ENCODE data around the gene PRDM16. TPM values are rescaled to one million over a fixed set of nuclear protein-coding genes. Genes with fewer than 3 reads are reported as not detected.

Gene PRDM16
- total and polyA plus RNA-seq, 2 experiments from 2014 or later = 0.14 to 0.16 TPM

GRCh38 chr1:3382326-3383057, 313.5 kb downstream of the PRDM16 start (continued):
- TF ChIP-seq ZNF462 (CRISPR knock-in tag; IDR thresholded peaks at IDR 0.05) = no peak
- TF ChIP-seq ZNF114 (CRISPR knock-in tag; IDR thresholded peaks at IDR 0.05) = no peak
- TF ChIP-seq ZNF331 (CRISPR knock-in tag; IDR thresholded peaks at IDR 0.05; ENCODE audit: low read depth) = no peak
- TF ChIP-seq STAT1 (IDR thresholded peaks at IDR 0.05; ENCODE audit: unreplicated experiment) = no peak
- no peak for TF ChIP-seq CREB1 (CRISPR knock-in tag; IDR thresholded peaks at IDR 0.05; ENCODE audit: low read depth)
- no peak for TF ChIP-seq ETS1 (IDR thresholded peaks at IDR 0.05)
- no peak for TF ChIP-seq REST (IDR thresholded peaks at IDR 0.05; ENCODE audit: unreplicated experiment)
- TF ChIP-seq EZH2 (IDR thresholded peaks at IDR 0.05; ENCODE audit: low read depth, unreplicated experiment) = no peak
- TF ChIP-seq EZH2phosphoT487 (IDR thresholded peaks at IDR 0.05; ENCODE audit: unreplicated experiment) = no peak

All from GM23338 (cell line).